Stimulated activated naive B cell treated with anti-CD40 and anti-IgM and Interleukin-4, amounts not matched to agents 10 μg/mL and 1 μg/mL and 100 μg/mL, for 72 hours (primary cell): Measurements from ENCODE around the gene ASIC2.

Experiments
- ATAC-seq, 2 donors: fragments of 150-1000 bp; cut with Tn5 transposase; replicated peaks; 2 replicates each; pipeline ENCODE4 v1.10.0; 2021; ENCODE audit warnings: moderate library complexity in 1 of 2
- DNase-seq: peaks from one replicate; pipeline ENCODE4 v3.0.0; 2021
- H3K27ac Mint-ChIP-seq: one replicate; pipeline ENCODE4 v1.8.0; 2022; ENCODE audit warnings: mild to moderate bottlenecking, mixed read lengths
- H3K27me3 Mint-ChIP-seq, 2 donors: one replicate each; pipeline ENCODE4 v1.8.0; 2022; ENCODE audit warnings: mixed read lengths in 2 of 2
- H3K36me3 Mint-ChIP-seq, 2 donors: one replicate each; pipeline ENCODE4 v1.8.0; 2022; ENCODE audit warnings: mixed read lengths in 2 of 2, mild to moderate bottlenecking in 1 of 2
- H3K4me1 Mint-ChIP-seq, 2 donors: one replicate each; pipeline ENCODE4 v1.8.0; 2022; ENCODE audit warnings: mixed read lengths in 2 of 2, mild to moderate bottlenecking in 1 of 2
- H3K4me3 Mint-ChIP-seq, 2 donors: one replicate each; pipeline ENCODE4 v1.8.0; 2022; ENCODE audit warnings: mild to moderate bottlenecking in 2 of 2, mixed read lengths in 2 of 2, moderate library complexity in 1 of 2
- H3K9me3 Mint-ChIP-seq, 2 donors: one replicate each; pipeline ENCODE4 v1.8.0; 2022; ENCODE audit warnings: mixed read lengths in 2 of 2, mild to moderate bottlenecking in 1 of 2

The ASIC2 gene

DNA sequence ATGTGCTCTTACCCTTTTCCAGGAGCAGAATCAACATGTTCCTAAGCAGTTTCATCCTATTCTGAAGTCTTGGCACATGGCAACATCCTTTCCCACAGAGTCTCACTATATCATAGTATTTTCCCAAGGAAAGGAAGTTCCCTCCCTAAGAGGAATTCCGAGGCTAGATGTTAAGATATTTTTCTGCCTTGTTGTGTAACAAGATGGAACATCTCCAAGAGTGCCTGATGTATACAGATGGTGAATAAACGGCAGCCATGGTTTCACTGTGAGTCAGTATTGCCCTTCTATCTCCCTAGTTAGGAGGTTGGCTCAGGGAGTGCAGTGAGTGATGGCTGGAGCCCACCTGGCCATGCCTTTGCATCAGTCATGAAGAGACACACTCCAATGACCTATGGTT is 253.2 kb downstream of the ASIC2 start:
- DNase-seq (no peak), ATAC-seq (no peak)
- Mint-ChIP-seq H3K27me3 (peaks cover 12 to 42% of the 10 kb centered on the region in 2 donors), H3K4me3 (no peak overlapping the region), H3K9me3 (peaks cover 0 to 1% of the 10 kb centered on the region in 2 donors), H3K36me3 (no peaks in the 10 kb centered on the region), H3K27ac (no peak overlapping the region), H3K4me1 (no peaks in the 10 kb centered on the region)

DNA sequence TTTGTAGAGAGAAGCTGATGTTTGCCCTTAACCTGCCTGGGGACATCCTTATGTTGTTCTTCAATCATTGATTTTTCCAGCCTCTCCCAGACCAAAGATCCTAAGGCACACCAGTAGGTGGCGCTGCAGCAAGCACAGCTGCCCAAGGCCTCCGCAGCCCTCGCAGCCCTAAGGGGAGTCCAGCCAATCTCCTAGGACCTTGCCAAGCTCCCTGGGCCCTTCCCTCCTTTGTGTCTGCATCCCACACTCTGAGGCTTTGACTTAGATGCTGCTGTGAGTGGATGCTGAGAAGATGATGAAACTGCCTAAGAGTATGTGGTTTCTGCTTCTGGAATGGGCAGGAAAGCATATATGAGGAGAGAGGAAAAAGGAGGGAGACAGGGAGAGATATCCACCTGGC is 254.4 kb downstream of the ASIC2 start:
- peaks cover 16 to 48% of the 10 kb centered on the region in 2 donors for H3K27me3 Mint-ChIP-seq
- no peak overlapping the region for H3K27ac Mint-ChIP-seq
- H3K4me1 Mint-ChIP-seq, result no peaks in the 10 kb centered on the region
- H3K36me3 Mint-ChIP-seq, result no peaks in the 10 kb centered on the region
- ATAC-seq (no peak), DNase-seq (no peak)
- H3K9me3 Mint-ChIP-seq, result peaks cover 0 to 1% of the 10 kb centered on the region in 2 donors
- no peak overlapping the region for H3K4me3 Mint-ChIP-seq

DNA sequence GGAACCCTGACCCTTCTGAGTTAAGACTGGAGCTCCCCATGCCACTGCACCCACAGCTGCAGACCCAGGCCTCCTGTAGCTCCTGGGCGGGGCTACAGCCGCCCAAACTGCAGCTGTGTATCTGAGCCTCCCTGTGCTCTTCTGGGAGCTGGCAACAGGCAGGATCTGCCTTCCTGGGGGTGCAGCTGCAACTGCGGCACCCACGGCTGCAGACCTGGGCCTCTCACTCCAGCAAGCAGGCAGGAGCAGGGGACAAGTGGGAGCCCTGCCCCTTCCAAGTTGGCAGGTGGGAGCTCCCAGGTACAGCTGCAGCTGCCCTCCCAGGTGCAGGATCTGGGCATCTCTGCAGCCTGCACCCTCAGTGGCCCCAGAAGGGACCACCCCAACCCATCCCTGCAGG is 259.9 kb downstream of the ASIC2 start:
- H3K27ac Mint-ChIP-seq, result no peak overlapping the region
- no peaks in the 10 kb centered on the region for H3K36me3 Mint-ChIP-seq
- ATAC-seq, result no peak
- no peaks in the 10 kb centered on the region for H3K4me1 Mint-ChIP-seq
- H3K9me3 Mint-ChIP-seq, result peaks cover 0 to 1% of the 10 kb centered on the region in 2 donors
- DNase-seq, result no peak
- H3K27me3 Mint-ChIP-seq, result peaks cover 15 to 43% of the 10 kb centered on the region in 2 donors
- no peak overlapping the region for H3K4me3 Mint-ChIP-seq

DNA sequence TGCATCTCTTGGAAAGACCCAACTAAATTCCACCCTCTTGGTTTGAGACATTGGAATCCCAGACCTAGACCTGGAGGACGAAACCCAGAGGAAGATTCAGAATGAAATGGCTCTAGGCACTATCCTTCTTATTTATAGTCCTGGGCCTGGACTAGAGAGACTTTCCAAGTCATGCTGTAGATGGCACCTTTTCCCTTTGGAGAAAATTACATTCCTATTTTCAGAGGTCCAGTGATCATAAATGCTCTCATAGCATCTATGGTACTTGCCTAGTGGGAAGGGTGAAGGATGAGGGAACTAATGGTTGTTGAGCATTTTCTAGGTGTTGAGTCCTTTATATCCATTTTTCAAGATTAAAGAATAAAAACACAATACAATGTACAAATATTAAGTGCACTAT is 264.3 kb downstream of the ASIC2 start:
- no peak for ATAC-seq
- Mint-ChIP-seq H3K27me3 (peaks cover 8 to 9% of the 10 kb centered on the region in 2 donors), H3K4me3 (no peak overlapping the region), H3K4me1 (no peaks in the 10 kb centered on the region), H3K36me3 (no peaks in the 10 kb centered on the region), H3K27ac (no peak overlapping the region), H3K9me3 (no peaks in the 10 kb centered on the region)
- no peak for DNase-seq

DNA sequence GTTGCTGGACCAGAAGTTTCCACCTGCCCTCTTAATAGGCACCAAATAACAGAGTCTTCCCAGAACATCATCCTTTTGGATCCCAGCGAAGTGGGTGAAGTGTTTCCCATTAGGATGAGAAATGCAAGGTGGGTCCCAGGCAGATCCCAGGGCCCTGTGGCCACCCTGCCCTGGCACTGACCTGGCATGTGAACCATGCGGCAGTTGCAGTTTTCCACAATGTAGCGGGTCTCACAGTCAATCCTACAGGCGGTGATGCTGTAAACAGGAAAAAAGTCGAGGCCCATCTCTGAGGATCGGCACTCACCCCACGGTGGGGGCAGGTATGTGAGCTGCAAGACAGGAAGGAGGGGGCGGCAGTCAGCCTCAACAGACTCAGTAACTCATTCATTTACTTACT is 265.0 kb downstream of the ASIC2 start:
- Mint-ChIP-seq H3K27ac (no peak overlapping the region), H3K9me3 (peaks cover 0 to 3% of the 10 kb centered on the region in 2 donors), H3K27me3 (peaks cover 5% of the 10 kb centered on the region in 2 donors), H3K36me3 (no peaks in the 10 kb centered on the region), H3K4me3 (no peak overlapping the region), H3K4me1 (no peaks in the 10 kb centered on the region)
- ATAC-seq (no peak), DNase-seq (no peak)

DNA sequence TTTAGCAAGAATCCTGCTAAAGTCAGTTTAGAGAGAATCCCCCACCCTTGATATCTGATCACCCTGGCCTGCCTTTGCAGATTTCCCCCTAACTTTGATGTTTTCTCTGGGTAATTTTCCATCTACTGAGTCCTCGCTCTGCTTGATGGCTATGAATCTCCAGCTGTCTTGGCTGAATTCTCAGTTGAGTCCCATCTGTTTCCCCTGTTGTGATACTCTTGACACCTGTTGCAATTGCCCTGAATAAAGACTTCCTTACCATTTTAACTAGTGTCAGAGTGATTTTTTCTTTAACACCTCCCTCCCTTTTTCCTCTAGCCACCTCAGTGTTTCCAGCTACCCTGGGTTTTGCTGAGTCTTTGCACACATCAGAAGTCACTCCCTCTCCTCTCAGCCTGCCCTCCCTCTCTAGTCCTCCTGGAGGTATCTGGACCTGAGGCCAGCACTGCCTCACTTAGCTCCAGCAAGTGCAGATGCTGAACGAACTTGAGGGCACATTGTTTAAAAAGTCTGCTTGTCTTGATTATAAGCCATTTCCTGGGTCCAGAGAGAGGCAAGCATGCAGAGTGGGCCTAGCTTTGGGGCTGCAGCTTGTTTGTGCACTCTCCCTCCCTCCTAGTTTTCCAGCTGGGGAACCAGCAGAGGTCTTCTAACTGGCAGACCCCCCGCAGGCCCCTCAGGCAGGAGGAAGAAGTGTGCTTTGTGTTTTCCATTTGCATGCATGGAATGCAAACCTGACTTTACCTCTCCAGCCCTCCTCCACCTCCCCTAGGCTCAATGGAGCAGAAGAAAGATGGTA is 268.2 kb downstream of the ASIC2 start:
- Mint-ChIP-seq H3K36me3 (no peaks in the 10 kb centered on the region), H3K27ac (no peak overlapping the region), H3K9me3 (peaks cover 0 to 3% of the 10 kb centered on the region in 2 donors), H3K27me3 (peaks cover 0 to 5% of the 10 kb centered on the region in 2 donors), H3K4me1 (no peaks in the 10 kb centered on the region), H3K4me3 (no peak overlapping the region)
- no peak for DNase-seq
- ATAC-seq, result no peak

DNA sequence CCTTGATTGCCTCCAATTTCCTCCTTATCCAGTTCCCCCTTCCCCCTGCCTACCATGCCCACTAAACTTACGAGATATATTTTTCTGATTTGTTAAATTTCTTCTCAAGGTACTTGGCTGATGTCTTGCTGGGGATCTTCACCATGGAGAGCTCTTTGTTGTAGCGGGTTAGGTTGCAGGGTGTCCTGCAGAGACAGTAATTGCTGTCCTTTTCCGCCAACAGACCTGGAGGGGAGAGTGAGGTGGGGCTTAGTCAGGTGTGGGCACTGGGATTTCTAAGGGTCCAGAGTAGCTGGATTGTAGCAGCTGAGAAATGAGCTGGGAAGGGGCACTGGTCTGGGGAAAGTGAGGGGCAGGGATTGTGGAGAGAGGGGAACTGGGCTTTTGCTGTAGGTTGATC is 269.3 kb downstream of the ASIC2 start:
- H3K36me3 Mint-ChIP-seq, result no peaks in the 10 kb centered on the region
- H3K27ac Mint-ChIP-seq, result no peak overlapping the region
- H3K9me3 Mint-ChIP-seq, result peaks cover 0 to 3% of the 10 kb centered on the region in 2 donors
- peaks cover 0 to 11% of the 10 kb centered on the region in 2 donors for H3K27me3 Mint-ChIP-seq
- no peak for DNase-seq
- no peak for ATAC-seq
- no peaks in the 10 kb centered on the region for H3K4me1 Mint-ChIP-seq
- no peak overlapping the region for H3K4me3 Mint-ChIP-seq

DNA sequence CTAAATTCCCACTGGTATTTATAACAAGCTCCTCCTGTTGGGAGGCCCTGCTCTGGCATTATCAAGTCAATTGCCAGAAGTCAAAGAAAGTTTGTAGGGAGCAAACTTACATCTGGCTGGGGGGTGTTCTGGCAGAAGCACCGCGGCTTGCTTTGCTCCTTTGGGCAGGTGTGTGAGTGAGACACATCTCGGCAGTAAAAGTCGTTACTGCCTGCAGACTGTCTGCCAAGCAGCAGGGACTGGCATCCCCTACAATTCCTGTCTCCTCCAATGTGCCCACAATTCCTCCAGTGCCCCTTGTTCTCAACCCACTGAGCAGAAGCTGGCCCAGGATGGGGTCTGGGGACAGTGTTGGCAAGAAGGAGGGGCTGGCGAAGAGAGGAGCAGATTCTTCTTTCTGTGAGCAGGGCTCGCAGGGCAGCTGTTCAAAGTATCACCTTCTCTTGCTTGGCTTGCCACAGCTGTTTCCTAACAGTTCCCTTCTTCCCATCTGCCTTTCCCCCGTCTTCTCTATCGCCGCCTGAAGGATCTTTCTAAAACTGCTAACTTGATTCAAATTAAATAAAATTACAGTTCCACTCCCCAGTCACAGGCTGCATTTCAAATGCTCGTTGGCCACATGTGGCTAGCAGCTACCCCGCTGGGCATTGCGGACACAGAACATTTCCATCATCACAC is 271.2 kb downstream of the ASIC2 start:
- Mint-ChIP-seq H3K27me3 (peaks cover 9 to 11% of the 10 kb centered on the region in 2 donors), H3K27ac (no peak overlapping the region), H3K4me3 (no peak overlapping the region), H3K9me3 (peaks cover 0 to 3% of the 10 kb centered on the region in 2 donors), H3K36me3 (no peaks in the 10 kb centered on the region), H3K4me1 (no peaks in the 10 kb centered on the region)
- DNase-seq (no peak), ATAC-seq (no peak)

DNA sequence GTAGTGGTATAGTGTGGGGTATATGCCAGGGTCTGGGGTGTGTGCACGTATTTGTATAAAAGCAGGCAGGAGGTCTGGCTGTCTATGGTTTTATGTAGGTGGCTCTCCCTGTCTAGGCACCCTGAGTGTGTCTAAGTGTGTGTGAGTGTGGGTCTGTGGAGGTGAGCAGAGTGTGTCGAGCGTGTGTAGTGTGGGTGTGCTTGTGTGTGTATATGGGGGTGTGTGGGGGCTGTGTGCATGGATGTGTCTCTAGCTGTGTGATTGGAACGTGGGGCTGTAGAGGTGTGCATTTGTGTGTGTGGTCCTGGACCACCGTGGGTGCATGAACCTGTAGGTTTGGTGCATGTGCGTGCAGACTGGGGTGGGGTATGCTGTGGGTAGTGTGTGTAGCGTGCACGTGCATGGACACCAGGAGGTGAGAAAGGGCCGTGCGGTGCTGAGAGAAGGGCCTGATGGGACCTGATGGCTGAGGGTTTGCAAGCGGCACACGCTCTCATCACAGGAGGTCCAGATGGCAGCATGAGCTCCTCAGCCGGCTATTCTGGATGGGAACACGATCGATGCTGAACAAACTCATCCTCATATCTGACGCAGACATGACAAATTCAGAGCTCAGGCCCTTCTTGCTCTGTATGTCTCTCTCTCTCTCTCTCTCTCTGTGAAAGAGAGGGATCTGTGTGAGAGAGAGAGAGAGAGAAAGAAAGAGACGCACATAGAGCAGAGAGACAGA is 273.8 kb downstream of the ASIC2 start:
- Mint-ChIP-seq H3K27me3 (peaks cover 6 to 9% of the 10 kb centered on the region in 2 donors), H3K4me1 (no peaks in the 10 kb centered on the region), H3K27ac (no peak overlapping the region), H3K9me3 (peaks cover 0 to 3% of the 10 kb centered on the region in 2 donors), H3K36me3 (no peaks in the 10 kb centered on the region), H3K4me3 (no peak overlapping the region)
- DNase-seq (no peak), ATAC-seq (no peak)

DNA sequence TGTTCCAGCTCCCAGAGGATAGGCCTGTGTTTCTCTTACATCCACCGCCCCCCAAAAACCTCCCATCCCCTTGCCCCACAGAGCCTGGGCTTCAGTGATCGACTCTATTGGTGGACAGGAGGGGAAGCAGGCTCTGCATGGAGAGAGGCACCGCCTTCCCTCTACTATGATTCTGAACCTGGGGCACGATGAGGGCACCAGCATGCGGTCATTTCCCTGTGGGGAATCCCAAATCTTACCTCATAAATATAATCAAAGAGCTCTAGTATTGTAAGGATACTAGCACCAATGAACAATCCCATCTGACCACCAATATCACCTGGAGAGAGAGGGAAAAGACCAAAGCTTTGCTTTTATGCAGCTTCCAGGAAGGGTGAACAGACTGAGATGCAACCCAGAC is 275.7 kb downstream of the ASIC2 start:
- DNase-seq, result no peak
- Mint-ChIP-seq H3K4me3 (no peak overlapping the region), H3K4me1 (no peaks in the 10 kb centered on the region)

DNA sequence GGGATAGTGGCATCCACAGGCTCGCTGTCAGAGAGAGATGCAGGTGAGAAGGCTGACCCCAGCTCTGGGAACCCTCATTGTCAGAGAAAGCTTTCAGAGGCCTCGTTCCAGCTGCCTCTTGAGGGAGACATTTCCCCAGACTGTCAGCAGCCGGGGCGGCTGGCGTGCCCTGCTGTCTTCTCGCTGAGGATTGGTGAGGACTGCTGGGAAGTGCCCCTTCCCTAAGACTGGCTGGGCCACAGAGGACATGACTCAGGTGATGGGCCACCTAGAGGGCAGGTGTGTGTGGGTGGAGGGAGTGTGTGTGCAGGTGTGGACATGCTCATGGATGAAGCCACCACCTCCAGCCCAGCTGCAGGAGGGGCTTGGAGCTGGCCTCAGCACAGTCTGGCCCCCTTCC is 276.2 kb downstream of the ASIC2 start:
- H3K27me3 Mint-ChIP-seq, result peaks cover 6 to 9% of the 10 kb centered on the region in 2 donors
- ATAC-seq, result no peak
- peaks cover 0 to 3% of the 10 kb centered on the region in 2 donors for H3K4me1 Mint-ChIP-seq

More for the DNA sequence above, 275.7 kb downstream of the ASIC2 start:
- peaks cover 6 to 9% of the 10 kb centered on the region in 2 donors for H3K27me3 Mint-ChIP-seq
- H3K36me3 Mint-ChIP-seq, result no peaks in the 10 kb centered on the region
- no peak for ATAC-seq
- H3K27ac Mint-ChIP-seq, result no peak overlapping the region
- no peaks in the 10 kb centered on the region for H3K9me3 Mint-ChIP-seq

DNA sequence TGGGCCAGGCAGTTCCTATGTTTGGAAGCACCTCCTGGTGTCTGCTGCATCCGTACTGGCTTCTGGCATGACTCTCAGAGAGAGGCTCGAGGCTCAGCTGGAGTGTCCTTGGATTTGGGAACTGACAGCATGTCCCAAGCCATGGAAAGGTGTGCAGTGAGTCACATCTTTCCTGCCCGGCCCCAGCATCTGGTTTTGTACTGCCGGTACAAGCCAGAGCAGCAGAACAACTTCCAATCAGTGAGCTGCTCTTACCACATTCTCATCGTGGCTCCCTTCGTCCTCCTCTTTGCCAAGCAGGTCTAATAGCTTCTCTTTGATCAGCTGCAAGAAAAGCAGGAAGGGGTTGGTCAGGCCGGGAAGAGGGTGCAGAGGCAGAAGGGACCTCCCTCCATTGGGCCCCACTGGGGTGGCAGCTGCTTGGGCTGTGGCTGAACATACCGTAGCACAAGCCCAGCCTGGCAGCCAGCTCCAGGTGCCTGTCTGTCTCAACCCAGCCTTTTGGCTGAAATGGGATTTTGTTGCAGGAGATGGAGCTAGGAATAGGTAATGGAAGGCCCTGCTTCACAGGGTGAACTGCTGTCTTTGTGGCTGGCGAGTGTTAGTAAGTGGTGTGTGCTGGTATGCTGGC is 277.3 kb downstream of the ASIC2 start:
- Mint-ChIP-seq H3K27me3 (peaks cover 6 to 9% of the 10 kb centered on the region in 2 donors), H3K27ac (no peak overlapping the region), H3K4me3 (no peak overlapping the region), H3K36me3 (no peaks in the 10 kb centered on the region), H3K4me1 (peaks cover 0 to 3% of the 10 kb centered on the region in 2 donors), H3K9me3 (no peaks in the 10 kb centered on the region)
- DNase-seq (no peak), ATAC-seq (no peak)

More for the DNA sequence above, 276.2 kb downstream of the ASIC2 start:
- Mint-ChIP-seq H3K27ac (no peak overlapping the region), H3K36me3 (no peaks in the 10 kb centered on the region), H3K4me3 (no peak overlapping the region), H3K9me3 (no peaks in the 10 kb centered on the region)
- no peak for DNase-seq

DNA sequence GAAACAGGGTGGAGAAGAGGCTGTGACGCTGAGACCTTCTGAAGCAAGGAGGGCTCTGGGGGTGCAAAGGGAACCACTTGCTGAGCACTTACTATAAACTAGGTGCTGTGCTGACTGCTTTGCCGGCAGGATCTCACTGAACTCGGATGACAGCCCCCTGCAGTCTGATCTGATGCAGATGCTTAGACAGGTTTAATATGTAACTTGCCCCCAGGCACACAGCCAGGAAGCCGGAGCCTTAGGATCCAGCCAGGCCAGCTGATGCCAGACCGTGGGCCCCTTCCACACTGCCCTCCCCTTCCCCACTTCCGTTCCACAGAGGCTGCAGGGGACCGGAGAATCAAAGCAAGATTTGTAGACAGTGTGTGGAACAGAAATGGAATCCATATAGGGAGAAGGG is 278.3 kb downstream of the ASIC2 start:
- H3K36me3 Mint-ChIP-seq, result no peaks in the 10 kb centered on the region
- no peak for DNase-seq
- peaks cover 0 to 3% of the 10 kb centered on the region in 2 donors for H3K4me1 Mint-ChIP-seq
- no peaks in the 10 kb centered on the region for H3K9me3 Mint-ChIP-seq
- H3K27me3 Mint-ChIP-seq, result peaks cover 6 to 9% of the 10 kb centered on the region in 2 donors
- H3K4me3 Mint-ChIP-seq, result no peak overlapping the region
- ATAC-seq, result no peak
- no peak overlapping the region for H3K27ac Mint-ChIP-seq
